ENCODE data around the gene FUT1.
A peak's percentile ranks its signal among the peaks of the same experiment; 100 is the strongest.

The FUT1 gene

GRCh38 chr19:48741129-48741999 is 11.1 kb downstream of the FUT1 start:
- peak; percentile 56 for DNase-seq (ENCODE audit: low read depth, low spot score)

GRCh38 chr19:48740164-48740972 is 12.1 kb downstream of the FUT1 start, which contains the start of gene RASIP1:
TSS of gene RASIP1 (minus strand) at chr19:48740610. CDS start at chr19:48740282, 328 bp downstream.
- DNase-seq (ENCODE audit: low read depth, low spot score), result no peak

- no peak for DNase-seq (ENCODE audit: low read depth, low spot score)
These were observed 12.9 kb downstream of the FUT1 start for GRCh38 chr19:48739404-48740163.

GRCh38 chr19:48738557-48739403 is 13.7 kb downstream of the FUT1 start:
- DNase-seq (ENCODE audit: low read depth, low spot score), result peak; percentile 92

- DNase-seq (ENCODE audit: low read depth, low spot score), result peak; percentile 92
These were observed 15.0 kb downstream of the FUT1 start for GRCh38 chr19:48737360-48737998.

- DNase-seq (ENCODE audit: low read depth, low spot score), result peak; percentile 82
These were observed 17.3 kb downstream of the FUT1 start for GRCh38 chr19:48735031-48735615.

GRCh38 chr19:48734625-48735024 is 17.8 kb downstream of the FUT1 start:
- no peak for DNase-seq (ENCODE audit: low read depth, low spot score)

- no peak for DNase-seq (ENCODE audit: low read depth, low spot score)
These were observed 21.0 kb downstream of the FUT1 start for GRCh38 chr19:48731452-48731851.

GRCh38 chr19:48728911-48729664 is 23.4 kb downstream of the FUT1 start:
- peak; percentile 49 for DNase-seq (ENCODE audit: low read depth, low spot score)

GRCh38 chr19:48726556-48726955 is 25.9 kb downstream of the FUT1 start:
- DNase-seq (ENCODE audit: low read depth, low spot score), result no peak

- DNase-seq (ENCODE audit: low read depth, low spot score), result peak; percentile 62
These were observed 27.4 kb downstream of the FUT1 start for GRCh38 chr19:48724796-48725753.

- DNase-seq (ENCODE audit: low read depth, low spot score), result no peak
These were observed 30.2 kb downstream of the FUT1 start for GRCh38 chr19:48722196-48722708.

GRCh38 chr19:48720613-48721296 is 31.7 kb downstream of the FUT1 start:
- DNase-seq (ENCODE audit: low read depth, low spot score), result peak; percentile 99

GRCh38 chr19:48720251-48720612 is 32.2 kb downstream of the FUT1 start:
- DNase-seq (ENCODE audit: low read depth, low spot score), result no peak

GRCh38 chr19:48719263-48720171 is 32.9 kb downstream of the FUT1 start, which contains the start of gene MAMSTR:
TSS of gene MAMSTR (minus strand) at chr19:48719725. CDS start at chr19:48719031, 694 bp downstream.
- DNase-seq (ENCODE audit: low read depth, low spot score), result no peak

GRCh38 chr19:48718711-48719231 is 33.7 kb downstream of the FUT1 start:
- DNase-seq (ENCODE audit: low read depth, low spot score), result no peak

All from ELF-1 (cell line).